GM20431 (cell line): ENCODE data around the gene CCL23.
"Not testable (repeated sequence)": the region's sequence is repeated elsewhere in the genome, so short reads cannot be mapped to it uniquely, and the experiment has no call there.

Experiments used
- in situ Hi-C: fragments of 300-500 bp; cut with MseI, MboI; formaldehyde crosslinking; loops from one replicate; pipeline ENCODE4 v1.15.0; 2020; ENCODE audit warnings: low sequenced_read_pairs; ENCODE audit not compliant: unreplicated experiment

CCL23 gene, protein sequence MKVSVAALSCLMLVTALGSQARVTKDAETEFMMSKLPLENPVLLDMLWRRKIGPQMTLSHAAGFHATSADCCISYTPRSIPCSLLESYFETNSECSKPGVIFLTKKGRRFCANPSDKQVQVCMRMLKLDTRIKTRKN

GRCh38 chr17:36017799-36018198, at the start of gene CCL23:
CCL23 (minus strand) TSS chr17:36017972; CDS start chr17:36017897, 75 bp downstream.
- in situ Hi-C loops, result no loop called here

DNA sequence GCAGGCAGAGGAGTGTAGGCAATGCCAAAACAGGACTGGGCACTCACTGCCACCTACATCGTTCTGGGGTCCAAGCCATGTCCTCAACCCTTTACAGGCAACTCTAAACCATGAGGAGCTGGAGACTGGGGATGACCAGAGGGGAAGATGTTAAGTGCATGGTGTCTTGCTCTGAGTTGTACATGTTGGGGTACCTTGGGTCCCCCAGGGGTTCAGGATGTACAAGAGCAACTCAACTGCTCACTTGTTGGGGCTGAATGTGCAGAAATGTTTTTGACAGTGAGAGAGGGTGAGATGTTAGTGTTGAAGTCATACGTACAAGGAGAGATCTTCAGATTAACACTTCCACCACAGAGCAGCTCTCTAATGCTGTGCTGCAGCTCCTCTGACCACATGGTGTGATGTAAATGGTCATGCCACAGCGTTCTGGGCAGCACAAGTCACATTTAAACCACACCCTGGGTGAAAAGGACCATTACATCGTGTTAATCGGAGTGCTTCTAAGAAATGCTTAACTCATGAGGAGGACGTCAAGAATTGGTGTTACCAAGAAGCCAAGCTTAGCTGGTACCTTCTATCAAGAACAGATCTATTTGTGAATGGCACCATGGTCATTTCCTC, 48.7 kb upstream of the CCL23 start:
- in situ Hi-C loops, result no loop called here

DNA sequence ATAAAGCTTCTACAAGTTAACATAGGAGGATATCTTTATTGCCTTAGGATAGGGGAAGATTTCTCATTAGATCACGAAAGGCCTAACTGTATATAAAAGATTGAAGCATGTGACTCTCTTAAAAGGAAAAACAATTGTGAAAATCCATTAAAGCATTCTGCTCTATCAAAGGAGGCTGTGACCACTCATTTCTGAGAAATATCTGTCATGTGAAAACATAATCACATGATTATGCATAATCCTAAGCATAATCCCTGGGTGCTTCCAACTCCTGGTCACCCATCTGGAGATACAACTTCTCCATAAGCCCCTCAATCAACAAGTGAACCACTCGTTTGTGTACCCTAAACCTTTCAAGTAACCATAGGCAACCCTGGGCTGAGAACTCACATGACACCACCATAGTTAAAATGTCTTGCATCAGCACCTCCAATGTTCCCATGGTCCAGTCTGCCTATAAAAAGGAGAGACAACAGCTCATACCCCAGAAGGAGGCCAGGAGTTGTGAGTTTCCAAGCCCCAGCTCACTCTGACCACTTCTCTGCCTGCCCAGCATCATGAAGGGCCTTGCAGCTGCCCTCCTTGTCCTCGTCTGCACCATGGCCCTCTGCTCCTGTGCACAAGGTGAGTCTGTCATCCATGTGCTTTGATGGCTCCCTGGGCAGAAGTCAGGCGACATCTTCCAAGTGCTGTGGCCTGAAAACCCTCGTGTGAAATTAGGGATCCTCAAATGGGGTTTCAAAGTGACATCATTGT, 46.2 kb upstream of the CCL23 start, which contains the start of gene CCL18:
Gene CCL18 (plus strand): TSS at position 487 of the 756 bp plus-strand sequence. CDS start 71 bp downstream, at position 558.
- in situ Hi-C loops, result no loop called here

DNA sequence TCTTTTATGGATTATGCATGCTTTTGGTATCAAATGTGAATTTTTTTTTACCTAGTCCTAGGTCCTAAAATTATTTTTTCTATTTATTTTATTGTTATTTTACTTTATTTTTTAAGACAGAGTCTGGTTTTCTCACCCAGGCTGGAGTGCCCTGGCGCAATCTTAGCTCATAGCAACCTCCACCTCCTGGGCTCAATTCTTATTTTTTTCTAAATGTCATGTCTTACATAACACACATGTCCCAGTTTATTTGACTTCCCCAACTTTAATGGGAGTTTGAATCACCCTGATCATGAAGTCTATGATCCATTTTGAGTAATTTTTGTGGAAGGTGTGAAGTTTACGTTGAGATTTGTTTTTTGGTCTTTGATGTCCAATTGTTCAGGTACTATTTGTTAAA, 43.0 kb upstream of the CCL23 start:
- in situ Hi-C loops, result no loop called here

- in situ Hi-C loops, result no loop called here
These were observed 41.6 kb upstream of the CCL23 start for GRCh38 chr17:36059406-36059805.

- in situ Hi-C loops, result no loop called here
These were observed 40.1 kb upstream of the CCL23 start for GRCh38 chr17:36057911-36058310.

DNA sequence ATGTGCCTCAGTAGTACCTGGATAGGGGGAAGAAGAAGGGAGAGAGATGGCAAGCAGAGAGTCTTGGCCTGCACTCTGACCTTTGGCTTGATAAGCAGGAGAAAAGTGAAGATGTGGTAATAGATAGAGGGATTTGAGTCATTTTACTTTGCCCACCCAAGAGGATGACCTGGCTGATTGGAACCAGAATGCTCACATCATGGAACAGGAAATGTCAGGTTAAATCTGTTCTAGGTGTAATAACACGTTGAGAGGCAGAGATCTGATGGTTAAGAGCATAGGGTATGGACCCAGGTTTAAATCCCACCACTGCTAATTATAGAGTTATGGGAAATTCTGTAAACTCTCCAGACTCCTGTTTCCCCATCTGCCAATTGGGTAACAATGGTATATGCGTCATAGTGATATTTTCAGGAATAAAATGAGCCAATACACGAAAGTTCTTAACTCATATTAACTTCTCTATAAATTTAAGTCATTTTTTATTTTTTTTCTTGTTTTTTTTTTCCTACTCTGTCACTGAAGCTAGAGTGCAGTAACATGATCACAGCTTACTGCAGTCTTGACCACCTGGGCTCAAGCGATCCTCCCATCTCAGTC, 38.2 kb upstream of the CCL23 start:
- in situ Hi-C loops, result no loop called here

DNA sequence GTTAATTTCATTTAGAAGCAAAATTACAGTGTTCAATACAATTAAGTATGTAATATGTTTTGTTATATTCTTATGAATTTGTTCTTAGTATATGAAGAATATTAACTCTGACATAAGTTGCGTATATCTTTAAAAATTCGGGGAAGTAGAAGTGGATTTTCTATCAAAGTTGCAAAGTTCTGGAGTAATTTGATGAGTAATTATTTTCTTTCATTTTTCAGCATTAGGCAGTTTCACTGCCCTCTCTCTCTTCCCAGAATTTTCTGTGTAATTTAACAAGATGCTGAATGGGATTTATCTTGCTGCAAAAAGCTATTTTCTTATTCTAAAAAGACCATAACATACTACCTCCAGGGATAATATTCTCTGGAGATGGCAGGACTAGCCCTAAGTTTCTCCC, 37.4 kb upstream of the CCL23 start:
- in situ Hi-C loops, result no loop called here

DNA sequence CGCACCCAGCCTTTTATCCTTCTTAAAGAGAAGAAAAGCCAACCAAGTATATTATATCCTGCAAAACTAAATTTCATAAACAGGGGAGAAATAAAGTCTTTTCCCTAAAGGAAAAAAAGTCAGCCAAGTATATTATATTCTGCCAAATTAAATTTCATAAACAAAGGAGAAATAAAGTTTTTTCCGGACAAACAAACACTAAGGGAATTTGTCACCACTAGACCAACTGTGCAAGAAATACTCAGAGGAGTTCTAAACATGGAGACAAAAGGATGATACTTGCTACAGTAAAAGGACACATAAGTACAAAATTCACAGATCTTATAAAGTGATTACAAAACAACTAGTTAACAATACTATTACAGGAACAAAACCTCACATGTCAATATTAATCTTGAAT, 31.9 kb upstream of the CCL23 start:
- in situ Hi-C loops, result no loop called here

DNA sequence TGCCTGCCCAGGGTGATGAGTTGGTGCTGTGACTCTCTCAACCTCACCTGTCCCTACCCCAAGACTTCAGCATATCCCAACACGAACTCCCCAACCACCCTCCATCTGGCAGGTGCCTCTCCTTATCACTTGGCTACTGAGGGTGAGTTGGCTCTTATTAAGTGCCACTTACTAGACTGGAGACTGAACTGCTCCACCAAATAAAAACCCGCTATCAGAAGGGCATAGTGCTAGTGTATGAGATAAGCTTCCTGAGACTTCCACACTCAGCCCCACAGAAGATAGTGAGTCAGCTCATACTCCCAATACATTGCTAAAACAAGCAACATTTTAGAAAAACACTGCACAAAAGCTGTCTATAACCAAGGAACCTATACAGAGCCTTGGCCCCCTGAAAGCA, 30.3 kb upstream of the CCL23 start:
- in situ Hi-C loops, result no loop called here

DNA sequence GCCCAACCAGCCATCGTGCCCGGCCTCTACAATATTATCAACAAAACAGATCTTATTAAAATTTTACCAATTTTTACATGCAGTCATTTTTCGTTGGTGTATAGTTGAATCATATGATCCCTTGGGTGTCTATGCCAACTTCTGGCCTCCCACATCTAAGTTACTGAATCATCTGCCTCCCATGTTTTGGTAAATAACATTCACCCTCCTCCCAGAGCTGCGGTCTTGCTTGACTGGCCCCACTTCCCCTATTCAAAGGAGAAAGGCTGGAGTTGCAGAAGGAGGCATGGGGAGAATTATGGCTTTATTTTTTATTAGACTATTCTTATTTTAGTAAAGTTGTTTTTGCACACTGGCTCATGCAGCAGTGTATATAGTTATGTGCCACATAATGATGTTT, 18.5 kb upstream of the CCL23 start:
- in situ Hi-C loops, result no loop called here

DNA sequence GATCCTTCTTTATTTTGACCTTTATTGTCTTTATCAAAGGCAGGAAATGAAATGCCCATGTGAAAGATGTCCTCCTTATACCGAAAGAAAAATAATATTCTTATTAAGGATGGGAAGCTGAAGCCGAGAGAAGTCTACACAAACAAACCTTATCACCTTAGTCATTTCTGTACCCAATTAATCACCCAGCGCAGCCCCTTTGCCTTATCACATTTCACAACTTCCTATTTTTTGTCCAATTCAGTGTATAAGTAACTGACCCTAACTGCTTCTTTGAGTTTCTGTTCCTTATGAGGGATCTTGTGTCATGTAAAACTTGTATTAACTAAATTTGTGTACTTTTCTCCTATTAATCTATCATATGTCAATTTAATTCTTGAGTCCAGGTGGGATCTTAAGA, 16.4 kb upstream of the CCL23 start:
- in situ Hi-C loops, result no loop called here

GRCh38 chr17:36030956-36031355, 13.2 kb upstream of the CCL23 start:
- in situ Hi-C loops, result no loop called here

DNA sequence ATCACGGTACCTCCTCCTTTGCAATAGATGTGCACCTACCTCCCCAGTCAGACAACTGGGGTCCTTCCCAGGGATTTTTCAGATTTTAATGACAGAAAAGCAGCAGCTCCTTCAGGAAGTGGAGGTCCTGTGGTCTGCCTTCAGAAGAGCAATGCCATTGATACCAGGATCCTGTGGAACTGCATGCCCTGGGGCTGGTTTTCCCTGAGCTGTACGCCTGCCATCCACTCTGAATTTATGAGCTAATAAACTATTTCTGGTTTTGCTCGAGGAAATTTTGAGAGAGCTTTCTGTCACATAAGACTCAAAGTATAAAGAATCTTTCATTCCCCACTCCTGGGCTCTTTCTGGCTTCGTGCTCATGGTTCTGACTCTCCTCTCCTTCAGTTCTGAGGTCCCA, 10.0 kb upstream of the CCL23 start:
- in situ Hi-C loops, result no loop called here

- in situ Hi-C loops, result no loop called here
These were observed 6.5 kb upstream of the CCL23 start for GRCh38 chr17:36024106-36024869.

DNA sequence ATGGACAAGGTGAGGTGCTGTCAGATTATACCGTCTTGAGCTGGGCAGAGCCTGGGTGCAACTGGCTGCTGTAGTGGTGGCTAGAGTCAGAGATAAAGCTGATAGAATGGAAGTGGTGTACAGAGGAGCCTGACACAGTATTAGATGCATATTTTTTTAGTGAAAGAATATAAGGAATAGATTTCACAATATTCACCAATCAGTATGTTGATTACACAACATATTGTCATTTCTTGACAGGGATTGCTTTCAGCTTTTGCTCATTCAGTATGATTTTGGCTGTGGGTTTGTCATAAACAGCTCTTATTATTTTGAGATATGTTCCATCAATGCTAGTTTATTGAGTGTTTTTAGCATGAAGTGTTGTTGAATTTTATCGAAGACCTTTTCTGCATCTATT, 1.7 kb upstream of the CCL23 start:
- in situ Hi-C loops, result no loop called here

DNA sequence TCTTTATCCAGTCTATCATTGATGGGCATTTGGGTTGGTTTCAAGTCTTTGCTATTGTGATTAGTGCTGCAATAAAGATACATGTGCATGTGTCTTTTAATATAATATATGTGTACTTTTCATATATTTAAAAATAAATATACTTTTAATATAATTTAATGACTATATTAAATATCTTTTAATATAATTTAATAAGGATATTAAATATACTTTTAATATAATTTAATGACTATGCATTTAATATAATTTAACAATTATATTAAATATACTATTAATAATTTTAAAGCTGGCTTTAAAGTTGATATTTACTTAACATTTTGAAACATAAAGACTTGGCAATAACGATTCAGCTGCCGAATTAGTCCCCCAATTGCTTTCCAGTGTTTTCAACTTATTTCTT, 1.2 kb downstream of the CCL23 start:
- in situ Hi-C loops, result no loop called here

DNA sequence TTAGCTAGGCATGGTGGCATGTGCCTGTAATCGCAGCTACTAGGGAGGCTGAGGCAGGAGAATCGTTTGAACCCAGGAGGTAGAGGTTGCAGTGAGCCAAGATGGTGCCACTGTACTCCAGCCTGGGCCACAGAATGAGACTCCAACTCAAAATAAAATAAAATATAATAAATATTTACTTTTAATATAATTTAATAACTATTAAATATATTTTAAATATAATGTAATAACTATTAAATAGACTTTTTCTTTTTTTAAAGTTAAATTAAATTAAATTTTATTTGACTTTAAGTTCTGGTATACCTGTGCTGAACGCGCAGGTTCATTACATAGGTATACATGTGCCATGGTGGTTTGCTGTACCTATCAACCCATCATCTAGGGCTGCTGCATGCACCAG, 1.9 kb downstream of the CCL23 start:
- in situ Hi-C loops, result not testable (repeated sequence)

- in situ Hi-C loops, result no loop called here
These were observed 2.8 kb downstream of the CCL23 start for GRCh38 chr17:36014946-36015345.

DNA sequence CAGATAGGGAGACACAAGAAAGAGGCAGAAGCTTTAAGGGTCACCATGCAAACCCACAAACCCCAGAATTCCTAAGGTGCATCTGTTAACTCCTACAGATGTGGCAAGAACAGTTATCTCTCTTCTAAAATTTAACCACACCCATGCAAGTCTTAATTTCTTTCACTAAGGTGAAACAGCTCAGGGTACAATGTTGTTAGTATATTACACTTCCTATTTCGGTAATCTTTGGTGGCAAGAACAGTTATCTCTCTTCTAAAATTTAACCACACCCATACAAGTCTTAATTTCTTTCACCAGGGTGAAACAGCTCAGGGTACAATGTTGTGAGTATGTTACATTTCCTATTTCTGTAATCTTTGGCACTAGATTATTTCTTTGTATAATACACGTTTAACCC, 6.6 kb downstream of the CCL23 start:
- in situ Hi-C loops, result no loop called here
